Kidney (tissue), 14 donors: ENCODE results near the gene PDE4D. TPM values are rescaled to one million over a fixed set of nuclear protein-coding genes. Genes with fewer than 3 reads are reported as not detected.
"Not testable (repeated sequence)": the region's sequence is repeated elsewhere in the genome, so short reads cannot be mapped to it uniquely, and the experiment has no call there.

ENCODE experiments used
- DNase-seq, 5 donors: peaks; one replicate each; pipeline ENCODE4 v3.0.0-alpha.2; 2013 to 2020
- FAIRE-seq: peaks from 2 replicates; lab custom pipeline; 2012; peaks lifted over from hg19 to GRCh38; lab: Jason Lieb, UNC
- H3K27ac ChIP-seq, 2 donors: one replicate each; pipeline ENCODE4 v1.7.0; 2013; ENCODE audit warnings: low read depth in 2 of 2, low read length in 2 of 2, inconsistent platforms in 1 of 2
- H3K27me3 ChIP-seq: one replicate; pipeline ENCODE4 v1.7.1; 2013; ENCODE audit warnings: low read length, inconsistent platforms; ENCODE audit not compliant: control insufficient read depth, insufficient read depth
- H3K36me3 ChIP-seq, 3 donors: one replicate each; pipeline versions ENCODE4 v1.7.0 to v1.7.1; 2013; ENCODE audit warnings: low read length in 3 of 3, control low read depth in 1 of 3, inconsistent platforms in 1 of 3; ENCODE audit not compliant: insufficient read depth in 3 of 3, control insufficient read depth in 2 of 3
- H3K4me1 ChIP-seq, 3 donors: one replicate each; pipeline versions ENCODE4 v1.7.0 to v1.7.1; 2013; ENCODE audit warnings: low read length in 3 of 3, inconsistent platforms in 1 of 3, low read depth in 1 of 3; ENCODE audit not compliant: control insufficient read depth in 2 of 3, insufficient read depth in 2 of 3
- H3K4me3 ChIP-seq, 3 donors: one replicate each; pipeline versions ENCODE4 v1.7.0 to v1.8.1; 2013; ENCODE audit warnings: low read length in 3 of 3, control low read depth in 1 of 3, inconsistent platforms in 1 of 3
- H3K9ac ChIP-seq, 3 donors: one replicate each; pipeline versions ENCODE4 v1.7.0 to v1.7.1; 2013; ENCODE audit warnings: low read length in 3 of 3, control low read depth in 1 of 3, inconsistent platforms in 1 of 3
- H3K9me3 ChIP-seq, 3 donors: one replicate each; pipeline versions ENCODE4 v1.7.0 to v1.7.1; 2013; ENCODE audit warnings: low read length in 3 of 3, control low read depth in 1 of 3, inconsistent platforms in 1 of 3; ENCODE audit not compliant: control insufficient read depth in 2 of 3, insufficient read depth in 1 of 3
- intact Hi-C: fragments of 100-400 bp; cut with DNase I; formaldehyde crosslinking; loops from one replicate; pipeline ENCODE4 v1.11.1; 2022
- polyA plus RNA-seq: library from polyadenylated mRNA; stranded (reverse); fragments of 350-450 nt; fragmentation: Illumina TruSeq; extraction: RNeasy Lipid Tissue Mini Kit (QIAGEN cat#74804); gene quantifications from one replicate; pipeline ENCODE4 v1.2.3, GENCODE V29; 2014; ENCODE audit warnings: low read depth, low replicate concordance; ENCODE audit not compliant: insufficient read depth
- total RNA-seq: library from RNA; stranded (reverse); fragmentation: NEBNext Ultra II Directional; extraction: Animal tissue kit (Norgen Biotek cat#: 25700); gene quantifications from one replicate; pipeline ENCODE4 v1.2.1, GENCODE V29; 2021
- TF ChIP-seq, protein P1 (sequence below): IDR thresholded peaks from 3 replicates; pipeline ENCODE4 v1.5.1; 2012; ENCODE audit warnings: mild to moderate bottlenecking, moderate library complexity, borderline replicate concordance; ENCODE audit not compliant: insufficient read depth; ENCODE audit errors: extremely low read depth
- donor health status: control.
- donor health status: control.
- donor health status: control.
- donor health status: control.
- donor health status: control.
- donor health status: DM: yes; HTN: yes; CAD: no.
- donor health status: Normal renal cell carcinoma (clear cell type).

The PDE4D gene
- total and polyA plus RNA-seq, 2 donors from 2014 or later, result 9.2 to 78.9 TPM

DNA sequence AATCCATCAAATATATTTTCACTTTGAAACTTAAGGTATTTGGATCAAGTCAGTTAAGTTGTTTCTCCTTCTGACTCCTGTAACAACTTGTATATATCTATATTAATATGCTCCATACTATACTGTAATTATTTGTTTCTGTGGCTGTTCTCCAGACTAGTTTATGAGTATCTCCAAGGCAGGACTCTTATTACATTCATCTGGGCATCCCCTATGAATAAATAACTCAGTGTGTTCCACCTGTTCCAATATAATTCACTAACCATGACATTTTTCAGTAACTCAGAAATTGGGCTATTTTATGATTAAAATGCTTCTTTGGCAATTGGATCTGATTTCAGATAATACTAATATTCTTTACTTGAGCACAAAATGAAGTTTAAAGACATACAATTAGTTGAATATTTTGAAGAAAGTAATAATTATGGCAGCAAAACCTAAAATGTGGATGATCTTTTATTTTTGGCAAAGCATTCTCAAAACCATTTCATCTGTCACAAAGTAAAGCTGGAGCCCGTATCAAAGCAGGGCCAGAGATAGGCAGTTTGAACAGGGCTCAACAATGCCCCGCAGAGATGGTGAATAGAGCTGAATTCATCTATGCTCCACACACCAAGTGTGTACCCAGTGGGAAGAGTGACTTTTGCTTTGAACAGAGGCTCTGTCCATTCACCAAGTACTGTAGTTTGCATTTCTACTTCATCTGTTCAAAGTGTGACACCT, 314.3 kb downstream of the PDE4D start:
- peaks cover 0 to 6% (median 2%) of the 10 kb centered on the region in 3 donors for H3K4me1 ChIP-seq
- no peak overlapping the region for H3K27ac ChIP-seq
- H3K9ac ChIP-seq, result no peak overlapping the region
- H3K36me3 ChIP-seq, result no peaks in the 10 kb centered on the region
- DNase-seq, result no peak
- intact Hi-C loops, result no loop called here
- no peaks in the 10 kb centered on the region for H3K27me3 ChIP-seq
- no peak for FAIRE-seq
- peak overlapping the region in 1 of 3 donors; percentile 14 for H3K4me3 ChIP-seq
- TF ChIP-seq, protein P1, sequence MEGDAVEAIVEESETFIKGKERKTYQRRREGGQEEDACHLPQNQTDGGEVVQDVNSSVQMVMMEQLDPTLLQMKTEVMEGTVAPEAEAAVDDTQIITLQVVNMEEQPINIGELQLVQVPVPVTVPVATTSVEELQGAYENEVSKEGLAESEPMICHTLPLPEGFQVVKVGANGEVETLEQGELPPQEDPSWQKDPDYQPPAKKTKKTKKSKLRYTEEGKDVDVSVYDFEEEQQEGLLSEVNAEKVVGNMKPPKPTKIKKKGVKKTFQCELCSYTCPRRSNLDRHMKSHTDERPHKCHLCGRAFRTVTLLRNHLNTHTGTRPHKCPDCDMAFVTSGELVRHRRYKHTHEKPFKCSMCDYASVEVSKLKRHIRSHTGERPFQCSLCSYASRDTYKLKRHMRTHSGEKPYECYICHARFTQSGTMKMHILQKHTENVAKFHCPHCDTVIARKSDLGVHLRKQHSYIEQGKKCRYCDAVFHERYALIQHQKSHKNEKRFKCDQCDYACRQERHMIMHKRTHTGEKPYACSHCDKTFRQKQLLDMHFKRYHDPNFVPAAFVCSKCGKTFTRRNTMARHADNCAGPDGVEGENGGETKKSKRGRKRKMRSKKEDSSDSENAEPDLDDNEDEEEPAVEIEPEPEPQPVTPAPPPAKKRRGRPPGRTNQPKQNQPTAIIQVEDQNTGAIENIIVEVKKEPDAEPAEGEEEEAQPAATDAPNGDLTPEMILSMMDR, result no peak
- H3K9me3 ChIP-seq, result no peaks in the 10 kb centered on the region

DNA sequence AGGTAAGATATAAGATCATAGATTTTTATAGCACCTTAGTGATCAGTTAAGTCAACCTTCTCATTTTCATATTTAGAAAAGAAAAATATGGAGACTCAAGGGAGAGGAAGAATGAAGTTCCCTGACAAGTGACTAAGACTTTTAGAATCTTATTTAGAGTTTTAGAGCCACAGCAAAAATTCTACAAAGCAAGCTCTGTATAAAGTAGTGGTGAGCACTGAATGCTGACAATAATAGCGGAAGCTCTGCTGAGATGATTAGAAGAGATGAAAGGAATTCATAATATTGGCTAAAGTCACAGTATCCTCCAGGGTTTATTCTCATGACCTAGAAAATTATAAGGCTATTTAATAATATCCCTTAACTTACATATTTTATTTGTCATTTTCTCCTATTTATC, 316.0 kb downstream of the PDE4D start:
- Histone ChIP-seq H3K9me3 (no peaks in the 10 kb centered on the region), H3K9ac (no peak overlapping the region), H3K4me3 (no peak overlapping the region), H3K4me1 (peaks cover 0 to 6% (median 0%) of the 10 kb centered on the region in 3 donors), H3K27me3 (no peaks in the 10 kb centered on the region), H3K27ac (no peak overlapping the region), H3K36me3 (no peaks in the 10 kb centered on the region)
- FAIRE-seq (no peak), DNase-seq (no peak)
- TF ChIP-seq, protein P1, result no peak
- intact Hi-C loops, result no loop called here

GRCh38 chr5:59575648-59576445, 317.7 kb downstream of the PDE4D start:
- intact Hi-C loops, result no loop called here
- peak overlapping the region in 1 of 2 donors; percentile 13 for H3K27ac ChIP-seq
- H3K9ac ChIP-seq, result no peak overlapping the region
- DNase-seq (no peak), FAIRE-seq (no peak)
- H3K27me3 ChIP-seq, result no peaks in the 10 kb centered on the region
- peaks cover 0 to 6% (median 0%) of the 10 kb centered on the region in 3 donors for H3K4me1 ChIP-seq
- TF ChIP-seq, protein P1, result no peak
- H3K9me3 ChIP-seq, result no peaks in the 10 kb centered on the region
- H3K36me3 ChIP-seq, result no peaks in the 10 kb centered on the region
- H3K4me3 ChIP-seq, result no peak overlapping the region

GRCh38 chr5:59573509-59573908, 320.0 kb downstream of the PDE4D start:
- H3K27me3 ChIP-seq, FAIRE-seq, H3K9ac ChIP-seq, H3K36me3 ChIP-seq, H3K4me1 ChIP-seq, H3K27ac ChIP-seq, H3K9me3 ChIP-seq, DNase-seq, H3K4me3 ChIP-seq, intact Hi-C loops: not testable (repeated sequence)
